ENCODE measurements around the gene BACH2.
"Not testable (repeated sequence)": the region's sequence is repeated elsewhere in the genome, so short reads cannot be mapped to it uniquely, and the experiment has no call there.

BACH2 gene

GRCh38 chr6:90284236-90285041, 12.2 kb downstream of the BACH2 start:
- peak overlapping the region; percentile 41 for H3K4me3 ChIP-seq (ENCODE audit: control insufficient read depth, low read depth, low read length)
- DNase-seq (ENCODE audit: low read depth): peak; percentile 91
- peak; percentile 36 for TF ChIP-seq CTCF (conservative IDR thresholded peaks at IDR 0.05; ENCODE audit: control insufficient read depth, insufficient read depth, low read depth, low read length)

- not testable (repeated sequence) for DNase-seq (ENCODE audit: low read depth); H3K4me3 ChIP-seq (ENCODE audit: control insufficient read depth, low read depth, low read length)
Measured at GRCh38 chr6:90282265-90282664, 14.4 kb downstream of the BACH2 start.

GRCh38 chr6:90278129-90278528, 18.5 kb downstream of the BACH2 start:
- H3K4me3 ChIP-seq (ENCODE audit: control insufficient read depth, low read depth, low read length): no peak overlapping the region
- no peak for DNase-seq (ENCODE audit: low read depth)
- no peak for TF ChIP-seq CTCF (conservative IDR thresholded peaks at IDR 0.05; ENCODE audit: control insufficient read depth, insufficient read depth, low read depth, low read length)

DNA sequence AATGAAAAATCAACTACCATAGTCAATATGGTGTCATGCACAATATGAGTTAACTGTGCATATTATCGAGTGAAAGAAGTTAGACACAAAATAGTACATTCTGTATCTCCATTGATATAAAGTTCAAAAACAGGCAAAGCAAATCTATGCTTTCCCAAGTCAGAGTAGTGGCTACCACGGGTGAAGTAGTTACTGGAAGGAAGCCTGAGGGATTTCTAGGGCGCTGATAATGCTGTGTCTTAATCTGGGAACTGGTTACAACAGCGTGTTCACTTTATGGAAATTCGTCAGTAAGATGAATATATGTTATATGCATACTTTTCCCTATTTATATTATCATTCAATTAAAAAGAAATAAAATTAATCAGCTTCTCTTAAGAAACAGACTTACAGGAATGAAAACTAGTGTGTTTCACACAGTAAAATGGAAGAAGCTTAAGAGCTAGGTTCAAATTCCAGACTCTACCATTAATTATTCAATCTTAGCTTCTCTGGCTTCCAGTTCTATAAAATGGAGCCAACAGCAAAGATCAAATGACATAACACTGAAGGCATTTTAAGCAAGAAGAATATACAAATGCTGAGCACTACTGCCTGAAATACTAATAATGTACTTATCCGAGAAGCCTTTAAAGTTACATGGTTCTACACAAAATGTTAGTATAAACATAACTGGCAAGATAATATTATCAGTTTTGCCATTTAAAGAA, 19.2 kb downstream of the BACH2 start:
- no peak for TF ChIP-seq CTCF (conservative IDR thresholded peaks at IDR 0.05; ENCODE audit: control insufficient read depth, insufficient read depth, low read depth, low read length)
- no peak overlapping the region for H3K4me3 ChIP-seq (ENCODE audit: control insufficient read depth, low read depth, low read length)
- DNase-seq (ENCODE audit: low read depth): no peak

DNA sequence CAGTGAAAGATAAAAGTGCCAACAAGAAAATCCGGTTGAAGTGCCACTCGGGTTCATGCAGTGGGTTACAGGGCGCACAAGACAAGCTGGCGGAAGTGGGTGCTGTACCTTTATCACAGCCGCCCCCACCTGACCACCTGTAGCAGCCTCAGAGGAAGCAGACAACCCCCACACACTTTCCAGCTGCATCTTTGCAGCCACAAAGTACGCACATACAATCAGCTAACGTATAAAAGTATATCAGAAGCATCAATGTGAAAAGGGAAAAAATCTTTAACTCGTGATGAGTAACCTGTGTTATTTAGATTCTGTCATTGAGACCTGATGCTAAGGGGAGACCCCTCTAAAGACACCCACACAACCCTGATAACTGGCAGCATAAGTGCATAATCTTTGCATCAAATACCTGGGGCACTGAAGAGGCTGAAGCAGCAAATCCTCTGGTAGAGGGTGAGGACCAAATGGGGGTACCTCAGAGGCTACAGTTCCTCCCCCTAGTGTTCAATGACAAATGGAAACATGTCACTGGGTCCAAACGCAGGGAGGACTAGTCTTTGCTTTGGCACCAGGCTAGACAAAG, 22.1 kb downstream of the BACH2 start:
- TF ChIP-seq CTCF (conservative IDR thresholded peaks at IDR 0.05; ENCODE audit: control insufficient read depth, insufficient read depth, low read depth, low read length): no peak
- no peak for DNase-seq (ENCODE audit: low read depth)
- no peak overlapping the region for H3K4me3 ChIP-seq (ENCODE audit: control insufficient read depth, low read depth, low read length)

DNA sequence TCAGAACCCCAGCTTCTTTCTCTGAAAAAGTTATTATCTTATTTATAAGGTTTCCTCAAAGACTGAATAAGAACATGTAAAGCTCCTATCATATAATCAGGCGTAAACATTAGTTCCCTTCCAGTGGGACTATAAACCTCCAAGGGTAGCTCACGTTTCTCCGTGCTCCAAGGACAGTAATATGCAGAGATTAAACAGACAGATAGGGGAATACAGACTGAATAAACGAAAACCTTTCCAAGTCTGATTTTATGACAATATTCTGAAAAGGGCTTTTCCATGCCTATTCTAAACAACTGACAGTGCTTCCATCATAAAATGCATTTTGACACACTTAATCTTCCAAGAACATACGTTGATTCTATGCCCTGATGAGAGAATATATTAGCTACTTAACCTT, 22.8 kb downstream of the BACH2 start:
- no peak for DNase-seq (ENCODE audit: low read depth)
- TF ChIP-seq CTCF (conservative IDR thresholded peaks at IDR 0.05; ENCODE audit: control insufficient read depth, insufficient read depth, low read depth, low read length): no peak
- H3K4me3 ChIP-seq (ENCODE audit: control insufficient read depth, low read depth, low read length): no peak overlapping the region

GRCh38 chr6:90272895-90273294, 23.7 kb downstream of the BACH2 start:
- no peak for TF ChIP-seq CTCF (conservative IDR thresholded peaks at IDR 0.05; ENCODE audit: control insufficient read depth, insufficient read depth, low read depth, low read length)
- DNase-seq (ENCODE audit: low read depth): no peak
- H3K4me3 ChIP-seq (ENCODE audit: control insufficient read depth, low read depth, low read length): no peak overlapping the region
